NCI-H2227 (cell line): Measurements from ENCODE around the gene SREBF2.
"Not testable (repeated sequence)": the region's sequence is repeated elsewhere in the genome, so short reads cannot be mapped to it uniquely, and the experiment has no call there.

Source experiments
- DNase-seq: peaks from one replicate; lab custom pipeline; 2025; ENCODE audit not compliant: unreplicated experiment; lab: John Stamatoyannopoulos, UW

The SREBF2 gene

GRCh38 chr22:41841085-41841712 is 8.3 kb downstream of the SREBF2 start:
- DNase-seq, result no peak

GRCh38 chr22:41842996-41843970 is 10.4 kb downstream of the SREBF2 start:
- DNase-seq, result no peak

GRCh38 chr22:41844036-41844435 is 11.1 kb downstream of the SREBF2 start:
- DNase-seq, result no peak

- DNase-seq, result no peak
These were observed 11.6 kb downstream of the SREBF2 start for GRCh38 chr22:41844513-41844912.

- no peak for DNase-seq
These were observed 12.7 kb downstream of the SREBF2 start for GRCh38 chr22:41845380-41846267.

GRCh38 chr22:41846268-41846987 is 13.5 kb downstream of the SREBF2 start:
- peak; percentile 44 for DNase-seq

- DNase-seq, result no peak
These were observed 14.4 kb downstream of the SREBF2 start for GRCh38 chr22:41847300-41847699.

GRCh38 chr22:41848468-41848867 is 15.6 kb downstream of the SREBF2 start:
- DNase-seq, result no peak

GRCh38 chr22:41856469-41856868 is 23.6 kb downstream of the SREBF2 start:
- DNase-seq, result no peak

- peak; percentile 45 for DNase-seq
These were observed 24.4 kb downstream of the SREBF2 start for GRCh38 chr22:41857155-41857859.

- DNase-seq, result no peak
These were observed 24.9 kb downstream of the SREBF2 start for GRCh38 chr22:41857860-41858199.

- no peak for DNase-seq
These were observed 29.2 kb downstream of the SREBF2 start for GRCh38 chr22:41862160-41862529.

- peak; percentile 7 for DNase-seq
These were observed 29.8 kb downstream of the SREBF2 start for GRCh38 chr22:41862530-41863266.

GRCh38 chr22:41863472-41863871 is 30.6 kb downstream of the SREBF2 start:
- DNase-seq, result no peak

- no peak for DNase-seq
These were observed 35.7 kb downstream of the SREBF2 start for GRCh38 chr22:41868556-41868955.

- DNase-seq, result not testable (repeated sequence)
These were observed 37.2 kb downstream of the SREBF2 start for GRCh38 chr22:41870081-41870480.

- no peak for DNase-seq
These were observed 37.9 kb downstream of the SREBF2 start for GRCh38 chr22:41870786-41871185.

- DNase-seq, result no peak
These were observed 40.5 kb downstream of the SREBF2 start for GRCh38 chr22:41873391-41873790.

- no peak for DNase-seq
These were observed 41.2 kb downstream of the SREBF2 start for GRCh38 chr22:41874090-41874489.
